D341Med (cell line): ENCODE measurements around the gene ADAM17.
"Not testable (repeated sequence)": the region's sequence is repeated elsewhere in the genome, so short reads cannot be mapped to it uniquely, and the experiment has no call there.

ENCODE experiments used
- DNase-seq: peaks from one replicate; pipeline ENCODE4 v3.0.0; 2012; ENCODE audit warnings: low spot score

ADAM17 gene

GRCh38 chr2:9519250-9519649, 36.4 kb downstream of the ADAM17 start:
- DNase-seq, result no peak

DNA sequence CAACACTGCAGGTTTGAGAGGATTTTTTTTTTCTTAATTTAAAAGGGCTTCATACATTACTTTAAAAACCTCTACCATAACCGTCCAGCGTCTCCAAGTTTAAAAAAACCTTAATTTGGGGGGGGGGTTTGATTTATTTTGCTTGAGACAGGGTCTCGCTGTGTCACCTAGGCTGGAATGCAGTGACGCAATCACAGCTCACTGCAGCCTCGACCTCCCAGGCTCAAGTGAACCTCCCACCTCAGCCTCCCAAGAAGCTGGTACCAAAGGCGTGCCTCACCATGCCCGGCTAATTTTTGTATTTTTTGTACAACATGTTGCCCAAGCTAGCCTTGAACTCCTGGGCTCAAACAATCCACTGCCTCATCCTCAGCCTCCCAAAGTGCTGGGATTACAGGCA, 36.9 kb downstream of the ADAM17 start:
- DNase-seq, result no peak

GRCh38 chr2:9518163-9518562, 37.5 kb downstream of the ADAM17 start:
- DNase-seq, result no peak

- DNase-seq, result no peak
These were observed 38.4 kb downstream of the ADAM17 start for GRCh38 chr2:9517118-9517782.

GRCh38 chr2:9513946-9514345, 41.7 kb downstream of the ADAM17 start:
- DNase-seq, result not testable (repeated sequence)

DNA sequence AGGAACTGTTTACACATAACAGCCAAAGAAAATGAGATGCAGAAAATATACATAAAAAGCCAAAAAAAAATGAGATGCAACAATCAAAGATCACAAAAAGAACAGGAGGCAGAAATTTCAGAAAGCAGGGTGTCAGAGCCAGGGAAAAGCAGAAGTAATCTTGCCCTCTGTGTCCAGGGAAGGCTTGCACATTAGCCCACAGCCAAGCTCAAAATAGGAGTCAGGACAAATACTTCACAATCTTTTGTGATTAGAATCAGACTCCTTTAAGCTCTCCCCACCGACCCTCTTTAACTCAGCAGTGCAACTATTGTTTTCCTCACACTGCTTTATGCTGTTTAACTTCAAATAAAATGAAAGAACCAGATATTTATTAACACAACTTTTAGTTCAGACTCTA, 46.7 kb downstream of the ADAM17 start:
- no peak for DNase-seq

DNA sequence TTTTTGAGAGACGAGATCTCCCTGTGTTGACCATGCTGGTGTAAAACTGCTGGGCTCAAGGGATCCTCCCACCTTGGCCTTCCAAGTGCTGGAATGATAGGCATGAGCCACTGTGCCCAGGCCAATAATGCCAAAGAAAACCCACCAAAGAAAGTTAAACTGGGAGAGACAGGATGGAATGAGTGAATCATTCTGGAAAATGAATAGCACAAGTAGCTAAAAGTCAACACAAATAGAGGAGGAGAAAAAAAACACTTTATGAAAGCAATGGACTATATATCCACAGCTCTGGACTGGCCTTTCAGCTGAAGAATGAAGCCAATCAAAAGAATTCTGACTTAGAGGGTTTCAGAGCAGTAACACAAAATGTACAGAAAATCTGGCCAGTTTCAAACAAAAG, 57.4 kb downstream of the ADAM17 start:
- no peak for DNase-seq

DNA sequence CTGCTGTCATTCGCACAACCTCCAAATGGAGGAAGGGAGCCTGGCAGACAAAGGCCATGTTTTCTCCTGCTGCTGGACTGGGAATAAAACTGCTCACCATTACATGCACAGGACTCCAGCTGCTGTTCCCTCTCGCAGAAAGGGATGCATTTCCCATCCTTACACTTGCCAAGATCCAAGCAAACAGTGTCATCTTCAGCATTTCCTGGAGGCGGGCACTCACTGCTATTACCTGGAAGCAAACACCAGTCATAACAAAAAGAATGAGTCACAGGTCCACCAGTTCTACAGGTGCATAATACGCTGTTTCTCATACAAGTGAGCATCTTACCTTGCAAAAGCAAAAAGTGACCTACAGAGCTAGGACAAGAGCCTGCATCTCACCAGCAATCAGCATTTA, 58.6 kb downstream of the ADAM17 start:
- no peak for DNase-seq

- DNase-seq, result no peak
These were observed 61.5 kb downstream of the ADAM17 start for GRCh38 chr2:9494081-9494480.

GRCh38 chr2:9493478-9493877, 62.2 kb downstream of the ADAM17 start:
- no peak for DNase-seq

DNA sequence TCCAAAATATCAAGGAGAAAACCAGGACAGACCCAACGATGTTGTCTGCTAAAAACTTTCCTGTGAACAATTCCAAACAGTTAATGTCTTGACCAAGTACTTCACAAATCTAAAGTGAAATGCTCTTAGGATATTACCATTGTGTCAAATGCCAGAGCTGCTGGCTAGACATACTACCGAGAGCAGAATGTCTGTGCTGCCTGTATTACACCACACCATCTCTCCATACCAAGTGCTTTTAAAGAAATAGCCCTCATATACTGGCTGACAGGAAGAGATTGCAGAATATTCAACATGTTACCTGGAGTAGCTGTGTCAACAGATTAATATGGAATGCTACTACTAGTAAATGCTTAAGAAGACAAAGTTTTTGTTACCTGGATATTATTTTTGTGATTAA, 62.7 kb downstream of the ADAM17 start:
- DNase-seq, result no peak

GRCh38 chr2:9490789-9491188, 64.8 kb downstream of the ADAM17 start:
- DNase-seq, result no peak

DNA sequence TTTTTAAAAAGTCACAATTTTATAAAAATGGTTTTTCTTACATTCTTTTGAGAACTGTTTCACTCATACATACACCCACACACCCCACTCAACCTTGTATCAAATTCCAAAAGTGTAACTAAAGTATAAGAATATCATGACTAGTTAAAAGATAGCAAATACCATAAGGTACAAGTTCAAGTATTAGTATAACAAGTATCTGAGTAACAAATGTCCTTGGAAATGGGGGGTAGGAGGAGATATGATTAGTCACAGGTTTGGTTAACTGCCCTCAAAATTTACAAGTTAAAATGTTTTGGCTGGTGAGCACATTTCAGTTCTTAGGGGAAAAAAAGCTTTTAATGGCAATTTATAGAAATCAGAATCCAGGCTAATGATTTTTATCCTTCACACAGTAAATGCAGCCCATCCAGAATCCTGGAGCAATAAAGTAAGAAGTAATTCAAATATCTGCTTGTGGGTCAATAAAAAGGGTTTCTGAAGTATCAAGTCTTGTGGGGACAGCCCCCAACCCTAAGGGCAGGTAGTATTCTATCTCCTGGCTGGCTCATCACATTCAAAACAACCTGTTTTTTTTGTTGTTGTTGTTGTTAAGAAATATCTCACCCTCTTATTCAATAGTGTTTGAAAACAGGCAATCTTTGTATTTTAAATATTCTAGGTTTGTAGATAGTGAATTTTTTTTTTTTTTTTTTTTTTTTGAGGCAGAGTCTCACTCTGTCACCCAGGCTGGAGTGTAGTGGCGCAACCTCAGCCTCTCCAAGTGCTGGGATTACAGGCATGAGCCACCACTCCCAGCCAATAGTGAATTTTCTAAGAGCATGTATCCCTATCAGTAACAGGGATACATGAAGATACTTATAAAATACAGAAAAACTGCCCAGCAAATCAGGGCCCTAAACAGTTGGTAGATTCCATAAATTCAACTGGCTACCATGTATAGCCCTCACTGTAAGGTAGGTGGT, 66.8 kb downstream of the ADAM17 start:
- no peak for DNase-seq

- DNase-seq, result no peak
These were observed 71.1 kb downstream of the ADAM17 start for GRCh38 chr2:9484533-9484932.

DNA sequence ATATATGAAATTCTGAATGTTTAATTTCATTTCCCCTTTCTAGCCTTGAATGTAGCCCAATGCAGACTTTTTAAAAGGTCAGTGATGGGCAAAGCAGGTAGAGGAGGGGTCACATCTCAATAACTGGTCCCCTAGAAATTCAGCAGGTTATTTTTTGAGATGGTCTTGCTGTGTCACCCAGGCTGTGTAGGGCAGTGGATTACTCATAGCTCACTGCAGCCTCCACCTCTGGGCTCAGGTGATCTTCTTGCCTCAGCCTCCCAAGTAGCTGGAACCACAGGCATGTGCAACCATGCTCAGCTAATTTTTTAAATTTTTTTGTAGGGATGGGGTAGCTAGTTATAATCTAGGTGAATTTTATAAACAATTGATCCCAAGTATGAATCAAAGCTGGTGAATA, 72.5 kb downstream of the ADAM17 start:
- DNase-seq, result no peak

GRCh38 chr2:9480157-9480556, 75.5 kb downstream of the ADAM17 start:
- no peak for DNase-seq

GRCh38 chr2:9478526-9478925, 77.1 kb downstream of the ADAM17 start:
- DNase-seq, result no peak

GRCh38 chr2:9477914-9478313, 77.7 kb downstream of the ADAM17 start:
- no peak for DNase-seq

DNA sequence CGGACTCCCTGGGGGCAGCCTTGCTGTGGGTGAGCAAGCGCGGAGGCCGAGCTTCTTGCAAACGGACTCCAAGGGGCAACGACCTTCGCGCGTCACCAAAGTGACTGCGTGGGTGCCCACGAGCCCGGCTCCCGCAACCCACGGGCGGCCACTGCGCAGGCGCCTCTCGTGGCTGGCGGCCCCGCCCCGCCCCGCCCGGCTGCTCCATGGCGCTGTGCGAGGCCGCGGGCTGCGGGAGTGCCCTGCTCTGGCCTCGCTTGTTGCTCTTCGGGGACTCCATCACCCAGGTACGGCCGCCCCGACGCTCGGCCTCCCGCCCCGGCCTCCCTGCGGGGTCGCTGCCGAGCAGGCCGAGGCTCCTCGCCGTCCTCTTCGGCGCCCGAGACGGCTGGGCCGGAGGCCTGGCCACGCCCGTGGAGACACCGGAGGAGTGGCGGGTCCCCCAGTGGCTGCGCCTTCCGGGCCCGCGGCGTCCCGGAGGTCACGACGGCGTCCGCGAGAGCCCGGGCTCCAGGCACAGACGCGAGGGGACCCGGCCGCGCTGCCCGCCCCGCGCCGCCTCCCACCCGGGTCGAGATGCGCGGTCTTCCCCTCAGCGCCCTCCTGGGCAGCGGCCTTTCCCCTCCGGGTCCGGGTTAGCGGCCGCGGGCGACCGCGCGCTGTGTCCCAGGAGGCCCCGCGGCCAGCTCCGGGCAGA, 81.1 kb downstream of the ADAM17 start, which contains the start of gene IAH1:
Gene IAH1 (plus strand): TSS at position 191 of the 697 bp plus-strand sequence. CDS start 16 bp downstream, at position 207.
- peak; percentile 89 for DNase-seq

DNA sequence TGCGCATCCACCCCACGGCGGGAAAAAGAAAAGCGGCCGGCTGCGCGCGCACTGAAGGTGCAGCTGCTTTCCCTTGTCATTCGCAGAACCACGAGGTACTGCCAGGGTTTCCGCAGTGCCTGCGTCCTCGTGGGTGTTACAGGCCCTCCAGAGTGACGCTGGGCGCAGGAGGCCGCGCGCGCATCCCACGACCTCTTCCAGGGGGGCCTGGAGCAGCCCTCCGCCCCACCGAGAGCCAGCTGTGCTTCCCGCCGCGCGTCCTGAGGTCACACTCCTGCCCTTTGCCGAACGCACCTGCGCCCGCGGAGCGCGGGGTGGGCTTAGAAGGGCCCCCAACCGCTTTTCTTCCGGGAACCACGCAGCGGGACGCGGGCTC, 81.7 kb downstream of the ADAM17 start:
- no peak for DNase-seq

DNA sequence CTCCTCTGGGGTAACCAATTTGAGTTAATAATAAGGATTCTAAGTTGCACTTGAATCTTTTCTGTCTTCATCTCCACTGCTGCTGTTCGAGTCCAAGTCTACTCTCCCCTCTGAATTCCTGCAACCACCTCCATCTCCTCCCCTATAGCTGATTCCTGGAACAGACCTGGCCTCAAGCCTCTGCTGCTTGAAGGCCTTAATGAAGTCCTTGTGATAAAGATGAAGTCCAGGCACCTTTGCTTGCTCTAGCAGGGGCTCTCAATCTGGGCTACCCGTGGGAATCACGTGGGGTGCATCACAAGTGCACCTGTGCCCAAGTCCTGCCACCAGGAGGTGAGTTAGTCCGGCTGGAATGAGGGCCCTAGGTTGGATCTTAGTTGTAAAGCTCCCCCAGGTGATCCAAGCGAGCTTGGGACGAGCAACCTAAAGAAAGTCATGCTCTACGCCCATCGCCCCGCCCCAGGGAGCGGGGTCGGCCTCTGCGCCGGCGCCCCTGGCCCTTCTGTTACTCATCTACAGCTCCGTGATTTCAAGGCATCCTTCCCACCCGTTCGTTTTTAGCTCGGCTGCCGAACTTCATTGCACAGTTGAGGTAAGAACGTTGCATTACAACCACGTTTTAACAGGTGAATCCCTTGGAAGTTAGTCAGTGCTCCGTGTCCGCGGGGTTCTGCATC, 82.2 kb downstream of the ADAM17 start:
- no peak for DNase-seq

DNA sequence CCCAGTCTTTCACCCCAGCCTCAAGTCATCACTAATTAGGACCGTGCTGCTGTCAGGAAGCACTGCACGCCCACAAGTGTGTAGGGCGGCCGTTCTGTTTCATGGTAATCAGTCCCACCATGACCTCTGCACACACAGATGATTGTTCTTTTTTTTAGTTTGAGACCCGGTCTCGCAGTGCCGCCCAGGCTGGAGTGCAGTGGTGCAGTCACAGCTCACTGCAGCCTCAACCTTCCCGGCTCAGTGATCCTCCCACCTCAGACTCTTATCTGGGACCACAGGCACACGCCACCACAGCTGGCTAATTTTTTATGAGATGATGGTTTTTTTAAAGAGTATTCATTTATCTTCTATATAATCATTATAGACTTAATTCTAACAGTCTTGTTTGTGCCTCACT, 83.1 kb downstream of the ADAM17 start:
- DNase-seq, result no peak
